ENCODE measurements around the gene TAS2R9.
"Not testable (repeated sequence)": the region's sequence is repeated elsewhere in the genome, so short reads cannot be mapped to it uniquely, and the experiment has no call there.

Gene TAS2R9

GRCh38 chr12:10802587-10802986, 7.4 kb downstream of the TAS2R9 start, which contains the start of gene TAS2R7:
TSS of gene TAS2R7 (minus strand) at chr12:10802627. CDS start at chr12:10802570, 57 bp downstream.
- no peak for DNase-seq (ENCODE audit: low read depth in 1 of 2, low spot score in 1 of 2)

DNA sequence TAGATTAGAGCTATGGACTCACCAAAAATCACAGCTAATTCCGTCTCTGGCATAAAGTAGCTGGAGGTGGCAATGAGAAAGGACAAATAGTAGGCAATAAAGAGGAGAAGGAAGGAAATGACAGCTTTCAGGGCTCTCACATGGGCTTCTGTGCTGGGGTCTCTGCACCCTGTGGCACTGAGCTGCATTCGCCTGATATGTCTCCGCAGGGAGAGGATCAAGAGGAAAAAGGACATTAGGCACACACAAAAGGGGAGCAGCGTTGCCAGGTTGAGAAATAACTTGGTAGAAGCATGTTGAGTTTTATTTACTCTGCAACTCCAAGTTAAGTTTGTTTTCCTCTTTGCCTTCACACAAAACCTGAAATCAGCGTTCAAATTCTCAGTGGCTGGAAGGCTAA, 8.2 kb downstream of the TAS2R9 start:
- Histone ChIP-seq H3K27me3 (ENCODE audit: insufficient read depth, poor library complexity, severe bottlenecking) (peaks cover 3% of the 10 kb centered on the region), H3K4me3 (replicated peaks; ENCODE audit: insufficient read depth, low read length) (no peak overlapping the region), H3K27ac (replicated peaks) (no peak overlapping the region)
- no peak for TF ChIP-seq CTCF (IDR thresholded peaks at IDR 0.05; ENCODE audit: insufficient read depth, low read length)
- TF ChIP-seq REST (IDR thresholded peaks at IDR 0.05; ENCODE audit: insufficient replicate concordance, low read depth): no peak
- no peak for TF ChIP-seq SPI1 (IDR thresholded peaks at IDR 0.05; ENCODE audit: borderline replicate concordance, low read depth)
- no peak for TF ChIP-seq POLR2AphosphoS5 (IDR thresholded peaks at IDR 0.05; ENCODE audit: low read depth)
- no peak for TF ChIP-seq GABPA (IDR thresholded peaks at IDR 0.05; ENCODE audit: low read depth)
- DNase-seq (ENCODE audit: low read depth in 1 of 2, low spot score in 1 of 2): no peak

More at GRCh38 chr12:10802587-10802986, 7.4 kb downstream of the TAS2R9 start, which contains the start of gene TAS2R7:
- Histone ChIP-seq H3K4me3 (replicated peaks; ENCODE audit: insufficient read depth, low read length) (no peak within 1 kb of the TSS), H3K27me3 (ENCODE audit: insufficient read depth, poor library complexity, severe bottlenecking) (peaks cover 3% of the 10 kb centered on the region), H3K27ac (replicated peaks) (no peak within 1 kb of the TSS)
- TF ChIP-seq SPI1 (IDR thresholded peaks at IDR 0.05; ENCODE audit: borderline replicate concordance, low read depth) (no peak), POLR2AphosphoS5 (IDR thresholded peaks at IDR 0.05; ENCODE audit: low read depth) (no peak), REST (IDR thresholded peaks at IDR 0.05; ENCODE audit: insufficient replicate concordance, low read depth) (no peak), CTCF (IDR thresholded peaks at IDR 0.05; ENCODE audit: insufficient read depth, low read length) (no peak), GABPA (IDR thresholded peaks at IDR 0.05; ENCODE audit: low read depth) (no peak)

- TF ChIP-seq POLR2AphosphoS5 (IDR thresholded peaks at IDR 0.05; ENCODE audit: low read depth) (no peak), SPI1 (IDR thresholded peaks at IDR 0.05; ENCODE audit: borderline replicate concordance, low read depth) (no peak), CTCF (IDR thresholded peaks at IDR 0.05; ENCODE audit: insufficient read depth, low read length) (no peak), GABPA (IDR thresholded peaks at IDR 0.05; ENCODE audit: low read depth) (no peak), REST (IDR thresholded peaks at IDR 0.05; ENCODE audit: insufficient replicate concordance, low read depth) (no peak)
- no peak for DNase-seq (ENCODE audit: low read depth in 1 of 2, low spot score in 1 of 2)
- Histone ChIP-seq H3K27me3 (ENCODE audit: insufficient read depth, poor library complexity, severe bottlenecking) (peaks cover 8% of the 10 kb centered on the region), H3K27ac (replicated peaks) (no peak overlapping the region), H3K4me3 (replicated peaks; ENCODE audit: insufficient read depth, low read length) (no peak overlapping the region)
These were observed 15.7 kb downstream of the TAS2R9 start for GRCh38 chr12:10794222-10794621.

DNA sequence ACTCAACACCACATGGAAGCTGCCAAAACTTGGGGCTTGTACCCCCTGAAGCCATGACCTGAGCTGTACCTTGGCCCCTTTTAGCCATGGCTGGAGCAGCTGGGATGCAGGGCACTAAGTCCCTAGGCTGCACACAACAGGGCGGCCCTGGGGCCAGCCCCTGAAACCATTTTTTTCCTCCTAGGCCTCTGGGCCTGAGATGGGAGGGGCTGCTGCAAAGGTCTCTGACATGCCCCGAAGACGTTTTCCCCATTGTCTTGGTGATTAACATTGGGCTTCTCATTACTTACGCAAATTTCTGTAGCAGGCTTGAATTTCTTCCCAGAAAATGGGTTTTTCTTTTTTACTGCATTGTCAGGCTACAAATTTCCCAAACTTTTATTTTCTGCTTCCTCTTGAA, 18.2 kb downstream of the TAS2R9 start:
- not testable (repeated sequence) for H3K4me3 ChIP-seq (replicated peaks; ENCODE audit: insufficient read depth, low read length); H3K27ac ChIP-seq (replicated peaks); H3K27me3 ChIP-seq (ENCODE audit: insufficient read depth, poor library complexity, severe bottlenecking); DNase-seq (ENCODE audit: low read depth in 1 of 2, low spot score in 1 of 2)
